Esophagus squamous epithelium (tissue), 4 donors: Measurements from ENCODE around the gene OR4K2.

ENCODE experiments used
- POLR2A ChIP-seq, 4 donors: fragments of 450-650 bp; IDR thresholded peaks; one replicate each; pipeline ENCODE4 v1.6.1; 2017; ENCODE audit warnings: antibody characterized with exemption in 4 of 4, mild to moderate bottlenecking in 4 of 4, moderate library complexity in 3 of 4
- TF ChIP-seq, protein P1 (sequence below), 6 experiments: fragments of 450-650 bp in 4 of 6; fragments of 200-600 bp in 2 of 6; sonication (generic) in 2 of 6; IDR thresholded peaks; one replicate each; pipeline ENCODE4 v1.5.1; 2016 to 2019; ENCODE audit warnings: antibody characterized with exemption in 6 of 6, mild to moderate bottlenecking in 4 of 6, moderate library complexity in 4 of 6

DNA sequence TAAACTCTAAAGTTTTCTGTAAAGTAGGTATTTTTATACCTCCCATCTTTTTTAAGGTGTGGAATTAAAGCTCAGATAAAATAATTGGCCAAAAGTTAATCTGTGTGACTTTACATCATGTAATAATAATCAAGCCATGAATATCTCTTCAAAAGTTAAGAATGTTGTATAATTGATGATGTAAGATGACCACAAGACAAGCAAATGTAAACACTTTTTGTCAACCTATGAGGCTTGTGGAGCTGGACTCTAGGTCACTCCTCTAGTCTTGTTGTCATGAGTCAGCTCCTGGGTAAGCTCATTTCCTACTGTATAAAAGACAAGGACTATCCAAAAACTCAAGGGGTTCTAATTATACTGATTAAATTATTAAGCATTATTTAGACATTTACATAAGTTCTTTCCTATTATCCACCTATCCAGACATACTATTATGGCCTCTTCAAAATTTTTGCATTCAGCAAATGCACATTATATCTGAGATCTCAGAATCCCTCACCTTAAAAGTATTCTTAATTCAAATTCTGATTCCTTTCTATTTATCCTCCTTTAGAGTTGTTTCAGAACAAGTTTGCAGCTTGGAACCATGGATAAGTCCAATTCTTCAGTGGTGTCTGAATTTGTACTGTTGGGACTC lies 45.2 kb downstream of the OR4K2 start, which contains the start of gene OR4K5:
- TF ChIP-seq POLR2A (IDR thresholded peaks at IDR 0.05), result no peak
- TF ChIP-seq, protein P1, sequence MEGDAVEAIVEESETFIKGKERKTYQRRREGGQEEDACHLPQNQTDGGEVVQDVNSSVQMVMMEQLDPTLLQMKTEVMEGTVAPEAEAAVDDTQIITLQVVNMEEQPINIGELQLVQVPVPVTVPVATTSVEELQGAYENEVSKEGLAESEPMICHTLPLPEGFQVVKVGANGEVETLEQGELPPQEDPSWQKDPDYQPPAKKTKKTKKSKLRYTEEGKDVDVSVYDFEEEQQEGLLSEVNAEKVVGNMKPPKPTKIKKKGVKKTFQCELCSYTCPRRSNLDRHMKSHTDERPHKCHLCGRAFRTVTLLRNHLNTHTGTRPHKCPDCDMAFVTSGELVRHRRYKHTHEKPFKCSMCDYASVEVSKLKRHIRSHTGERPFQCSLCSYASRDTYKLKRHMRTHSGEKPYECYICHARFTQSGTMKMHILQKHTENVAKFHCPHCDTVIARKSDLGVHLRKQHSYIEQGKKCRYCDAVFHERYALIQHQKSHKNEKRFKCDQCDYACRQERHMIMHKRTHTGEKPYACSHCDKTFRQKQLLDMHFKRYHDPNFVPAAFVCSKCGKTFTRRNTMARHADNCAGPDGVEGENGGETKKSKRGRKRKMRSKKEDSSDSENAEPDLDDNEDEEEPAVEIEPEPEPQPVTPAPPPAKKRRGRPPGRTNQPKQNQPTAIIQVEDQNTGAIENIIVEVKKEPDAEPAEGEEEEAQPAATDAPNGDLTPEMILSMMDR (IDR thresholded peaks at IDR 0.05), result no peak
